Esophagus muscularis mucosa (tissue), 4 donors: ENCODE results near the gene TAAR2. TPM values are rescaled to one million over a fixed set of nuclear protein-coding genes. Genes with fewer than 3 reads are reported as not detected.

Experiments used
- DNase-seq: peaks from one replicate; pipeline ENCODE4 v3.0.0-alpha.2; 2017; ENCODE audit errors: extremely low spot score
- H3K27ac ChIP-seq, 4 donors: fragments of 200-600 bp; sonication (generic); replicated peaks in 1 of 4; 1 replicate in 3 of 4; 2 replicates in 1 of 4; pipeline ENCODE4 v1.5.1; 2016 to 2019; ENCODE audit warnings: mild to moderate bottlenecking in 1 of 4
- H3K27me3 ChIP-seq, 4 donors: fragments of 200-600 bp; sonication (generic); one replicate each; pipeline versions ENCODE4 v1.5.1 to v1.6.0; 2016 to 2019
- H3K36me3 ChIP-seq, 4 donors: fragments of 200-600 bp; sonication (generic); one replicate each; pipeline ENCODE4 v1.5.1; 2016 to 2019
- H3K4me1 ChIP-seq, 4 donors: fragments of 200-600 bp; sonication (generic); one replicate each; pipeline ENCODE4 v1.5.1; 2016 to 2019
- H3K4me3 ChIP-seq, 4 donors: fragments of 200-600 bp; sonication (generic); 1 replicate in 2 of 4; 2 replicates in 2 of 4; pipeline ENCODE4 v1.5.1; 2016 to 2019; ENCODE audit warnings: mild to moderate bottlenecking in 4 of 4, moderate library complexity in 1 of 4
- H3K9me3 ChIP-seq, 4 donors: fragments of 200-600 bp; sonication (generic); 1 replicate in 3 of 4; 2 replicates in 1 of 4; pipeline ENCODE4 v1.5.1; 2016 to 2019
- EP300 ChIP-seq: sonication (generic); formaldehyde crosslinking; IDR thresholded peaks from one replicate; pipeline ENCODE4 v1.6.1; 2017; ENCODE audit warnings: antibody characterized with exemption
- POLR2A ChIP-seq: fragments of 450-650 bp; IDR thresholded peaks from one replicate; pipeline ENCODE4 v1.6.1; 2017; ENCODE audit warnings: antibody characterized with exemption, moderate library complexity, mild to moderate bottlenecking, low read depth
- POLR2AphosphoS5 ChIP-seq, 2 donors: sonication (generic); formaldehyde crosslinking; IDR thresholded peaks; one replicate each; pipeline ENCODE4 v1.6.1; 2017; ENCODE audit warnings: antibody characterized with exemption in 2 of 2
- WGBS: methylation state at CpG from one replicate; pipeline ENCODE4 v1.1.5; 2018; 5-methylcytosine and 5-hydroxymethylcytosine counted together
- intact Hi-C: fragments of 100-400 bp; cut with DNase I; formaldehyde crosslinking; loops from one replicate; pipeline ENCODE4 v1.15.1; 2023
- total RNA-seq, 4 donors: library from RNA; depleted of rRNA; stranded (reverse); fragments of >200 nt; gene quantifications; one replicate each; pipeline versions ENCODE4 v1.1.0 to v1.2.1, GENCODE V29; 2016
- TF ChIP-seq, protein P1 (sequence below), 3 experiments: fragments of 200-600 bp in 2 of 3; fragments of 450-650 bp in 1 of 3; sonication (generic) in 2 of 3; IDR thresholded peaks; one replicate each; pipeline ENCODE4 v1.5.1; 2017 to 2019; ENCODE audit warnings: antibody characterized with exemption in 3 of 3, mild to moderate bottlenecking in 2 of 3, moderate library complexity in 1 of 3

TAAR2 gene
- total RNA-seq, 4 donors from 2014 or later = not detected

DNA sequence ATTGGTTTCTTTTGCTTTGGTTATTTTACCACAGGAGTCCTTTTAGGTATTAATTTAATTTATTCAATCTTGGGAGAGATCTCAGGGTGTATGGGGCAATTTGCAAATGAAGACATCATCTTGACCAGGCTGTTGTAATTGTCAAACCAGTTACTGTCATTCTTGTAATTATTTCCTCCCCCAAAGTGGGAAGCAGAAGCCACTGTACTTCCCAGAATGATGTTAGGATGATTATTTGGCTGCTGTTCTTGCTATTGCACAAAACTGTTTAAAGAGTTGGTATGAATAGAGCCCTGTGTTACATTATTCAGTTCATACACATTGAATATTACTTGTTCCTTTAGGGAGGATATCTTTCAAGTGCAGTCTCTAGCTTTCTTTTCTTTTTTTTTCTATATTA lies 52.3 kb downstream of the TAAR2 start:
- TF ChIP-seq EP300 = no peak
- TF ChIP-seq, protein P1, sequence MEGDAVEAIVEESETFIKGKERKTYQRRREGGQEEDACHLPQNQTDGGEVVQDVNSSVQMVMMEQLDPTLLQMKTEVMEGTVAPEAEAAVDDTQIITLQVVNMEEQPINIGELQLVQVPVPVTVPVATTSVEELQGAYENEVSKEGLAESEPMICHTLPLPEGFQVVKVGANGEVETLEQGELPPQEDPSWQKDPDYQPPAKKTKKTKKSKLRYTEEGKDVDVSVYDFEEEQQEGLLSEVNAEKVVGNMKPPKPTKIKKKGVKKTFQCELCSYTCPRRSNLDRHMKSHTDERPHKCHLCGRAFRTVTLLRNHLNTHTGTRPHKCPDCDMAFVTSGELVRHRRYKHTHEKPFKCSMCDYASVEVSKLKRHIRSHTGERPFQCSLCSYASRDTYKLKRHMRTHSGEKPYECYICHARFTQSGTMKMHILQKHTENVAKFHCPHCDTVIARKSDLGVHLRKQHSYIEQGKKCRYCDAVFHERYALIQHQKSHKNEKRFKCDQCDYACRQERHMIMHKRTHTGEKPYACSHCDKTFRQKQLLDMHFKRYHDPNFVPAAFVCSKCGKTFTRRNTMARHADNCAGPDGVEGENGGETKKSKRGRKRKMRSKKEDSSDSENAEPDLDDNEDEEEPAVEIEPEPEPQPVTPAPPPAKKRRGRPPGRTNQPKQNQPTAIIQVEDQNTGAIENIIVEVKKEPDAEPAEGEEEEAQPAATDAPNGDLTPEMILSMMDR (IDR thresholded peaks at IDR 0.05) = no peak
- TF ChIP-seq POLR2AphosphoS5 (IDR thresholded peaks at IDR 0.05) = no peak
- no peak for TF ChIP-seq POLR2A
- no peak for DNase-seq
- Histone ChIP-seq H3K36me3 (no peaks in the 10 kb centered on the region), H3K4me1 (no peaks in the 10 kb centered on the region), H3K4me3 (no peak overlapping the region), H3K9me3 (no peaks in the 10 kb centered on the region), H3K27me3 (peaks cover 0 to 13% (median 0%) of the 10 kb centered on the region in 4 donors), H3K27ac (no peak overlapping the region)
- intact Hi-C loops = no loop called here

DNA sequence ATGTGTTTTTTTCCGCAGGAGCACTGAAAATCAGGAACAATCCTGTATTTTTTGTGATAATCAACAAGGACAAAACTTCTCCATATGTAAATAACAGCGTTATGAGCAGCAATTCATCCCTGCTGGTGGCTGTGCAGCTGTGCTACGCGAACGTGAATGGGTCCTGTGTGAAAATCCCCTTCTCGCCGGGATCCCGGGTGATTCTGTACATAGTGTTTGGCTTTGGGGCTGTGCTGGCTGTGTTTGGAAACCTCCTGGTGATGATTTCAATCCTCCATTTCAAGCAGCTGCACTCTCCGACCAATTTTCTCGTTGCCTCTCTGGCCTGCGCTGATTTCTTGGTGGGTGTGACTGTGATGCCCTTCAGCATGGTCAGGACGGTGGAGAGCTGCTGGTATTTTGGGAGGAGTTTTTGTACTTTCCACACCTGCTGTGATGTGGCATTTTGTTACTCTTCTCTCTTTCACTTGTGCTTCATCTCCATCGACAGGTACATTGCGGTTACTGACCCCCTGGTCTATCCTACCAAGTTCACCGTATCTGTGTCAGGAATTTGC lies 53.8 kb downstream of the TAAR2 start, which contains the start of gene TAAR6:
TAAR6 (plus strand) TSS at position 102 of the 557 bp plus-strand sequence; CDS start at position 102, 0 bp downstream.
- intact Hi-C loops = no loop called here
- Histone ChIP-seq H3K9me3 (no peaks in the 10 kb centered on the region), H3K4me1 (no peaks in the 10 kb centered on the region), H3K36me3 (no peaks in the 10 kb centered on the region), H3K4me3 (no peak within 1 kb of the TSS), H3K27ac (no peak within 1 kb of the TSS), H3K27me3 (peaks cover 0 to 13% (median 0%) of the 10 kb centered on the region in 4 donors)
- no peak for TF ChIP-seq POLR2AphosphoS5 (IDR thresholded peaks at IDR 0.05)
- no peak for TF ChIP-seq EP300
- no peak for TF ChIP-seq POLR2A
- TF ChIP-seq, protein P1 (IDR thresholded peaks at IDR 0.05) = no peak
- WGBS = 79% methylated on average over 15 of the region's 15 CpGs
- DNase-seq = no peak

DNA sequence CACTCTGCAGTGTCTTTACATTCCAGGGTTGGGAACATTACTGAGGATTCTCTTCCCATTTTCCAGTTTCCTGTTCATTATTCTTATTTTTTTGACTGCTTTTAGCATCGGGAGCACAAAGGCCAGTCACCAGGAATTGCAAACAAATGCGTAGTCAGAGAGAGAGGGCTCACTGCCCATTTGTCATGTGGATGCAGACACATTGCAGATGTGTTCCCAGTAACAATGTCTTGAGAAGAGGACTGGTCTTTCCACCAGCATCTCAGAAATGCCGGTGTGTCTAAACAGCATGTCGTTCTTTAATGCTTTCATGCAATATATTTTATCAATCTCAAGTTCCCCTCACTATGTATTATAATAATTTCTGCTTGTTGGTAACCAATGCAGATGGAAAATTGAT lies 54.9 kb downstream of the TAAR2 start:
- Histone ChIP-seq H3K27ac (no peak overlapping the region), H3K9me3 (no peaks in the 10 kb centered on the region), H3K36me3 (no peaks in the 10 kb centered on the region), H3K4me3 (no peak overlapping the region), H3K27me3 (peaks cover 0 to 13% (median 0%) of the 10 kb centered on the region in 4 donors), H3K4me1 (no peaks in the 10 kb centered on the region)
- TF ChIP-seq POLR2A = no peak
- TF ChIP-seq POLR2AphosphoS5 (IDR thresholded peaks at IDR 0.05) = no peak
- no peak for TF ChIP-seq EP300
- TF ChIP-seq, protein P1 (IDR thresholded peaks at IDR 0.05) = no peak
- no peak for DNase-seq
- 38% methylated on average over 4 of the region's 4 CpGs for WGBS
- intact Hi-C loops = no loop called here

DNA sequence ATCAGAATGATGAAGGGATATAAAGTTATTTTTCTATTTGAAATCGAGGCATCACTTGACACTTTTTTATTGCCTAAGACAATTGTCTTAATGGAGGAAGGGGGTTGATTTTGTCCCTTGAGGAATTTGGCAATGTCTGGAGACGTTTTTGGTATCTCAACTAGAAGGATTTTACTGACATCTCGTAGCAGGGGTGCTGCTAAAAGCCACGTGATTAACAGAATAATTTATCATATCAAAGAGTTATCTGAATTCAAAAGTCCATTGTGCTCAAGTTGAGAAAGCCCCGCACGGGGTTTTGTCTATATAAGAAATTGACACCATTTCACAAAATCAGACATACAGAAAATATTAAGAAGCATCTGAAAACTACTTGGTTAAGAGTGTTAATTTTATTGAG lies 55.5 kb downstream of the TAAR2 start:
- Histone ChIP-seq H3K27me3 (peaks cover 0 to 13% (median 0%) of the 10 kb centered on the region in 4 donors), H3K36me3 (no peaks in the 10 kb centered on the region), H3K9me3 (no peaks in the 10 kb centered on the region), H3K4me1 (no peaks in the 10 kb centered on the region), H3K27ac (no peak overlapping the region), H3K4me3 (no peak overlapping the region)
- 57% methylated on average over 6 of the region's 6 CpGs for WGBS
- no peak for TF ChIP-seq EP300
- intact Hi-C loops = no loop called here
- DNase-seq = no peak

DNA sequence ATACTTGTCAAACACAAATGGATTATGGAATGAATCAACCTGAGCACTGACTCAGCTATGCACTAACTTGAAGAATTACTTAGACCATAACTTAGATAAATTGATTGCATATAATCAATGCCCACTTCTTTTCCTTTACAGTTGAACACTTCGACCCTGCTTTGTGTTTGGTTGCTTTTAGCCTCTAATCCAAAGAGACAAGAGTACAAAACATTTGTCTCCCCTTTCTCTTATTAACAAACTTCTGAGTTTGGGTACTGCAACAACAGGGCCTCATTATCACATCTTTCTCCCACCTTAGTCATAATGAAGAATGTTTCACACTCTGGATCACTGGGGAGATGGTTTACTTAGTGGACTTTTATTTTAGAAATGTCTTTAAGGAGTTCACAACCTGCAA lies 56.5 kb downstream of the TAAR2 start:
- H3K9me3 ChIP-seq = no peaks in the 10 kb centered on the region
- H3K4me3 ChIP-seq = no peak overlapping the region
- intact Hi-C loops = no loop called here
- TF ChIP-seq POLR2A (no peak), EP300 (no peak)
- no peaks in the 10 kb centered on the region for H3K36me3 ChIP-seq
- H3K27me3 ChIP-seq = peaks cover 0 to 13% (median 0%) of the 10 kb centered on the region in 4 donors
- H3K27ac ChIP-seq = no peak overlapping the region
- no peak for DNase-seq
- WGBS = 54% methylated on average over 1 of the region's 1 CpG
- no peaks in the 10 kb centered on the region for H3K4me1 ChIP-seq

Other genes starting within 250 kb of the TAAR2 start
- gene MOXD1, start 222.8 kb downstream of the TAAR2 start, total RNA-seq = 10 to 100 TPM; 14.2 to 32.4 (median 23.6) TPM
- gene STX7, start 111.2 kb downstream of the TAAR2 start, total RNA-seq = 10 to 100 TPM; 43.2 to 81.4 (median 49.9) TPM
- not detected for gene TAAR9, start 86.0 kb downstream of the TAAR2 start, total RNA-seq
- gene TAAR8, start 71.6 kb downstream of the TAAR2 start, total RNA-seq = not detected
- not detected for gene TAAR6, start 54.0 kb downstream of the TAAR2 start, total RNA-seq
- not detected for gene TAAR5, start 34.5 kb downstream of the TAAR2 start, total RNA-seq
- not detected for gene TAAR1, start 34.9 kb upstream of the TAAR2 start, total RNA-seq
- gene VNN1, start 89.8 kb upstream of the TAAR2 start, total RNA-seq = 1 to 10 TPM in 3 of 4 donors, under 1 TPM in 1; 0.57 to 2.7 (median 1.3) TPM
- 10 to 100 TPM in 1 of 4 donors, 1 to 10 TPM in 1, under 1 TPM in 2; 0.42 to 10.9 (median 1.8) TPM for gene VNN2, start 133.6 kb upstream of the TAAR2 start, total RNA-seq
- gene SLC18B1, start 174.4 kb upstream of the TAAR2 start, total RNA-seq = 1 to 10 TPM; 4.8 to 6.2 (median 5.7) TPM
- gene RPS12, start 190.3 kb upstream of the TAAR2 start, total RNA-seq = 1,000 to 10,000 TPM in 3 of 4 donors, 100 to 1,000 TPM in 1; 892 to 2,519 (median 1,816) TPM